Activated naive CD8-positive, alpha-beta T cell (primary cell): ENCODE measurements around the gene BABAM2.
A peak's percentile ranks its signal among the peaks of the same experiment; 100 is the strongest.

Source experiments
- H3K27ac Mint-ChIP-seq: one replicate; pipeline ENCODE4 v1.8.0; 2021; ENCODE audit warnings: mixed read lengths
- H3K27me3 Mint-ChIP-seq: one replicate; pipeline ENCODE4 v1.8.0; 2021; ENCODE audit warnings: mixed read lengths
- H3K36me3 Mint-ChIP-seq: one replicate; pipeline ENCODE4 v1.8.0; 2021; ENCODE audit warnings: mixed read lengths
- H3K4me1 Mint-ChIP-seq: one replicate; pipeline ENCODE4 v1.8.0; 2021; ENCODE audit warnings: low read depth, mixed read lengths
- H3K4me3 Mint-ChIP-seq: one replicate; pipeline ENCODE4 v1.8.0; 2021; ENCODE audit warnings: mild to moderate bottlenecking, mixed read lengths
- H3K9me3 Mint-ChIP-seq: one replicate; pipeline ENCODE4 v1.8.0; 2021; ENCODE audit warnings: low read depth, mixed read lengths

BABAM2 gene

DNA sequence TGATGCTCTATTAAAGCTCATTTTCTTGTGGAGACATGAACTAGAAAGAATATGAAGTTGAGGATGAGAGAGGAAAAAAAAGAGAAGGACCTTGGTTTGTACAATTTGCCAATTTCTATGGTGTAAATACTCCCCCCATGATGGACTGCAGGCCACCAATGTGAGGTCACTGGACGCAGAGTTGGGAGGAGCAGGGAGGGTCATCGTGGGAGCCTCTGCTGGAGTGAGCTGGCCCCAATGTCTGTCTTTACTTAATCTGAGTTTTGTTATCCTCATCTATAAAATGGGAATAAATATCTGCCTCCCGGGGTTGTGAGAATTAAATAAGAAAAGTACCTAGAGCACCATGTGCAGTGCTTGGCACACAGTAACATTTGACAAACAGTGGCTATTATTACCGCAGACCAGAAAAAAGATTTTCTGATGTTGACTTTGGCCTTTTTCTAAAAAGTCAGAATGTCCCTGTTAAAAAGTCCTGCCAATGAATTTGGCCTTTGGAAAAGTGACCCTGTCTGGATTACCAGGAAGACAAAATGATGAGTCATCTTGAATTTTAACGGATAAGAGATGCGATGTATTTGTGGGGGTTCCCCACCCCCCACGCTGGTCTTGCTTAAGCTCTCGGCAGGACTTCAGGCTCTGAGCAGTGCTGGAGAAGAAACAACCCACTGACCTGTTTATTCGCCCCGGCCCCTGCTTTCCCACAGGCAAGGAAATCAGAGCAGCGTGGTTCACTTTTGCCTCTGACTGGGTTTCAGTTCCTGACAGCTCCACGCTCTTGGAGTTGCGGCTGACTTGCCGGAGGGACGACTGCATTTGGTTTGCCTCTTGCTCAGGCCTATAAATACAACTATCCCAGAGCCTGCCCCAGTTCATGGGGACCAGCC is 451.8 kb downstream of the BABAM2 start:
- Mint-ChIP-seq H3K27ac (no peak overlapping the region), H3K27me3 (no peaks in the 10 kb centered on the region), H3K4me1 (peaks cover 5% of the 10 kb centered on the region), H3K9me3 (no peaks in the 10 kb centered on the region), H3K4me3 (no peak overlapping the region), H3K36me3 (no peaks in the 10 kb centered on the region)

DNA sequence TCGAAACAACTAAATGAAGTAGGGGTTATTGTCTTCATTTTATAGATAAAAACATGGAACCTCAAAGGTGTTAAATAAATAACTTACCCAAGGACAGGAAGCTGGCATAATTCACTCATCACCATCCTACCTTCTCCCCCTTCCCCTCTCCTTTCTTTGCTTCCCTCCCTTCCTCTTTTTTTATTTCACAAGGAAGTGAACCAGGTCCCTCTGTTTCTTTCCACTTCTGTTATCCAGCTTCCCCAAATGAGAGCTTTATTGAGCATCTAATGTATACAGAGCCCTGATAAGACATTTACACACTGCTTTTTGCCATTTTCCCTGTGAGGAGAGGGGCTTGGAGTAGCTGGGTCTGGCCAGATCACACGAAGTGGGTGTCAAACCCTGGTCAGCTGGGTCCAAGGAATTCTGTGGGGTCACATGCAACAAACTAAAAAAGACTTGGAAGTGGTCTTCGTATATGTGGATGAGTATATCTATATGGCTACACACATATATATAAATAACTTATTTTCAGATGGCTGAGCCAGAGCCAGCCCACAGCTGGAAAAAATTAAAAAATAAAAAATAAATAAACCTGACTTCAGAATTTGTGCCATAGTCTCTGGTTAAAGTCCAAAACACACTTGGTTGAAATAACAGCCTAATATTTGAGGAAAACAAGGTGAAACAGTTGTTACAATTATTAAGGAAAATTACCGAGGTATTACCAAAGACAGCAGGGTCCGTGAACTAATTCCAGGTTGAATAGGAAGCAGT is 452.8 kb downstream of the BABAM2 start:
- Mint-ChIP-seq H3K27me3 (no peaks in the 10 kb centered on the region), H3K4me3 (no peak overlapping the region), H3K36me3 (no peaks in the 10 kb centered on the region), H3K9me3 (no peaks in the 10 kb centered on the region), H3K4me1 (peaks cover 14% of the 10 kb centered on the region), H3K27ac (no peak overlapping the region)

DNA sequence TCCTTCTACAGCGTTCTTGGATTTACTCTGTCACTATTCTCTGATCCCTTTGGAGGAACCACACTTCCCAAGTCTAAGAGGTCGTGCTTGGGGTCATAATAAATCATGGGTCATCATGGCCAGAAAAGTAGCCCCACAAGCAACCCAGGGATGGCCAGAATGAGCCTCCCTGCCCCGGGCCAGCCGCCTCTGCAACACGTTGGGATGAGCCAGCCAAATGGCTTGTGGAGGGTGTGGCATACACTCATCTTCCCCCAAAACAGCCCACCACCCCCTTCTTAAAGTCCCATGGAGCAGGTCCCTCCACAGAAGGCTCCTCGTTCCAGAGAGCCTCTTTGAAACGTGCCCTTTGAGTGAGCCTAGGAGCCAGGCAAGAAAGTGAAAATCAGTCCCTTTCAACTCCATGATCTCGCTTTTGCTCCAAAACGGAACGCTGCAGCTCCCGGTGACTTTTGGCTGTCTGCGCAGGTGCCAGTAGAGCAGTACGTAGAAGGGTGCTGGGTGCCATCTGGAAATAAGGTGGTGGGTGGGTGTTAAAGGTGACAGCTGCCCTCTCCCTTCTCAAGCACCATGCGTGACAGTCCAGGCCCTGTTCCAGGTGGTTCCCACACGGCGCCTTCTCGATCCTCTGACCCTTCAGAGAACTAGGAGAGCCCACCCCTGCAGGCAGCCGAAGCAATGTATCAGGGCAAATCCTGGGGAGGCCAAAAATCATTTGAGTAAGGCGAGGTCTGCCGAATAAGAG is 453.6 kb downstream of the BABAM2 start:
- Mint-ChIP-seq H3K9me3 (no peaks in the 10 kb centered on the region), H3K4me3 (no peak overlapping the region), H3K27me3 (no peaks in the 10 kb centered on the region), H3K36me3 (no peaks in the 10 kb centered on the region), H3K27ac (no peak overlapping the region), H3K4me1 (peaks cover 22% of the 10 kb centered on the region)

DNA sequence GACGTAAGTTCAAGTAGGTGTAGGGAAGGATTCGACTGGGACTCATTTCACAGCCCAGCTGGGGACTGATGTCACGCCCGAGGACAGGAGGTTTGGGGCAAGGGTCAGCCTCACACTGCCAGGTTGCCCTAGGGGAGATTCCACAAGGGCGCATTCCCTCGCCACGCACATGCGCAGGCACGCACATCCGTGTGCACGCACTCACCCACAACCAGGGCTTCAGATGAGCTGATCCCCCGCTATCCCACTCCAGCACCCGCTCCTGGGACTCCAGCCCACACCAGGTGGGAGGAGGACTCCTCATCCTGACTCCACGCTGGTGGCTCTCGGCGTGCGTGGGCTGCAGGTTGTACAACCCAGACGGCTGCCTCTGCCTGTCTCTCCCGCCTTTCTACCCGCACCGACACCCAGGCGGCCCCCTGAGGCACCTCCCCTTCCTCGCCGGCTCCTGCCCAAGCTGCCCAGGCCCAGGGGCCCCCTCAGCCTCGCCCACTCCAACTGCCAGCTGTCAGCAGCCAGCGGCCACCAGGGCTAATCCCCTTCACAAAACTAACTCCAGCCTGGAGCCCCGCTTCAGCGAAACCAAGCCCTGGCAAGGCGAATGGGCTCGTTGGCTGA is 454.3 kb downstream of the BABAM2 start:
- Mint-ChIP-seq H3K4me1 (peaks cover 24% of the 10 kb centered on the region), H3K27me3 (no peaks in the 10 kb centered on the region), H3K27ac (no peak overlapping the region), H3K4me3 (no peak overlapping the region), H3K36me3 (no peaks in the 10 kb centered on the region), H3K9me3 (no peaks in the 10 kb centered on the region)

DNA sequence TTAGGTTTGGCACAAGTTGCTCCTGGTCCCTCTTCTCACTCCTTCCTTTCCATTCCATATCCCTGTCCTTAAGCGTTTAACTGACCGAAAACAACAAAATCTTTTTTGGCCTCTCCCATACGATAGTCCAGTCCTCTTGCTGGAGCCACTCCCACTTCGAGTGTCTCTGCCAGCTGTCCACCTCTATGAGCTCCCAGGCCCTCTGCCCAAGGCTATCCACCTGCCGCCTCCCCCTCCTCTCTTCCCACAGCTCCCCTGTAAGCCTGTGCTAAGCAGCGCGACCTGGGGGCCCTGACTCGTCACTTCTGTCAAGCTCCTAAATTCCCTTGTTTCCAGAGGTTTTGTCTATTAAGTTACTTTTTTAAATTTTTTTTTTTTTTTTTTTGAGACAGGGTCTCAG is 455.1 kb downstream of the BABAM2 start:
- Mint-ChIP-seq H3K9me3 (no peaks in the 10 kb centered on the region), H3K4me1 (peaks cover 24% of the 10 kb centered on the region), H3K36me3 (no peaks in the 10 kb centered on the region), H3K4me3 (no peak overlapping the region), H3K27ac (no peak overlapping the region), H3K27me3 (no peaks in the 10 kb centered on the region)

DNA sequence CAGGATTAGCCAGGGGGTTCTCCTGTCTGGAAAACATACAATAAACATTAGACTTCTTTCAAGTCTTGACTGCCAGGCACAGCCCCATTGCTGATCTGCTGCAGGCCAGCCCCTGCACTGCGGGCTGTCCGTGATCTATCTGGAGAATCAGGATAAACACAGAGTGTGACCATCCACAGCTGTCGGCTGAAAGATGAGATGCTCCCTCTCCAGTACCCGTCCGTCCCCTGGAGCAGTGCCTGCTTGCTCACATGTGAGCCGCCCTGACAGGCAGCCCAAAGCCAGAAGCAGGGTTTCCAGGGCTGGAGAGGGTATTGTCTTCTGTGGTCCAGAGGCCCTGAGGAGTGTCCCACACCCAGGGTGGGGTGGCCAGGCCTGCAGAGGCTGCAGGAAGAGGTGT is 456.1 kb downstream of the BABAM2 start:
- Mint-ChIP-seq H3K27me3 (no peaks in the 10 kb centered on the region), H3K9me3 (no peaks in the 10 kb centered on the region), H3K36me3 (no peaks in the 10 kb centered on the region), H3K27ac (no peak overlapping the region), H3K4me1 (peaks cover 25% of the 10 kb centered on the region), H3K4me3 (no peak overlapping the region)

DNA sequence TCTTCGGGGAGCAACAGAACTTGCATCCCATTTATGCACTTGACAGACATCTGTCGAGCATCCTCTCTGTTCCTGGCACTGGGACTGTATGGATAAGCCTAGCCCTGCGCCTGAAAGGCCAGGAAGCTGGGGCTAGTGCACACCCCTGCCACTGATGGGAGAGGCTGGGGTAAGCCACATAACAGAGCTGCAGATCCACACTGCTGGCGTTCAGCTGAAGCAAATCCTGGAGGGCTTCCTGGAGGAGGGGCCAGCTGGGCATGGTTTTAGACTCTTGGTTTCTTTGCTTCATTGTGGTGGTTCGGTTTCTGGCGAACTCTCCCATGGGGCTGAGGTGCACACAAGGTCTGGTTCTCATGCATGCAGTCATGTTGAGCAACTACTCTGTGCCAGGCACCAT is 456.7 kb downstream of the BABAM2 start:
- Mint-ChIP-seq H3K9me3 (no peaks in the 10 kb centered on the region), H3K36me3 (no peaks in the 10 kb centered on the region), H3K27ac (peak overlapping the region; percentile 54), H3K4me3 (peak overlapping the region; percentile 53), H3K27me3 (no peaks in the 10 kb centered on the region), H3K4me1 (peaks cover 25% of the 10 kb centered on the region)

DNA sequence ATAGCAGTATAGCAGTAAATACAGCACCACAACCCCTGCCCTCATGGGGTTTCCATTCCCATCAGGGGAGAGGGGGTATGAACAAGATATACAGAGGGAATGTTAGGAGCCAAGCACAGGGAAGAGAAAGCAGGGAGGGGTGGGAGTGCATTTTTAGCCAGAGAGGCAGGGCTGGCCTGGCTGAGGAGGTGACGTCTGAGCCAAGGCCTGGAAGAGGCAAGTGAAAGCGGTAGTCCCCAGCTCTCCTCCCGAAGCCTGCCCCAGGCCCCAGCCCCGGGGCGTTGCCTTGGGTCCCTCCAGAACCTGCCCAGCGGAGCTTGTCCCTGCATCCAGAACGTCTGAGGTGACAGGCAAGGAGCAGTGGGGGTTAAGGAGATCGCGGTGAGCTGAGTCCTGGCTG is 457.1 kb downstream of the BABAM2 start:
- H3K9me3 Mint-ChIP-seq: no peaks in the 10 kb centered on the region
- H3K4me3 Mint-ChIP-seq: peak overlapping the region; percentile 53
- no peaks in the 10 kb centered on the region for H3K27me3 Mint-ChIP-seq
- no peaks in the 10 kb centered on the region for H3K36me3 Mint-ChIP-seq
- peak overlapping the region; percentile 54 for H3K27ac Mint-ChIP-seq
- peaks cover 25% of the 10 kb centered on the region for H3K4me1 Mint-ChIP-seq

DNA sequence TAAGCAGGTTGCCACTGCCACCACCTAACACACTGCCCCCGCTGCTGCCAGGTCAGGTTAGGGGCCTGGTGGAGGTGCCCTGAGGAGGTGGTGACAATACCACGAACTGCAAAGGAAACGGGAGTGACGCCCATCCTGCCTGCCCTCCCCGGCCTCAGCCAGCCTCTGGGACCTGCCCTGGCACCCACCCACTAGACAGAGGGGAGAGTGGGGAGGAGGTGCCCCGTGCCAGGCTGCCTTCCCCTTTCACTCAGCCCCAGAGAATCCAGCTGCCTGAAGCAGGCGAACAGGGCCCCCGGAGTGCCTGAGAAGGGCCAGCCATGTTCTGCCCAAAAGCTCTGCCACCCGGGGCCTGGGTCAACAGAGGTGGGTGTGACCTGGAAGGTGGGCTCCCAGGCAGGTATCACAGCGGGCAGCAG is 457.6 kb downstream of the BABAM2 start:
- peaks cover 25% of the 10 kb centered on the region for H3K4me1 Mint-ChIP-seq

DNA sequence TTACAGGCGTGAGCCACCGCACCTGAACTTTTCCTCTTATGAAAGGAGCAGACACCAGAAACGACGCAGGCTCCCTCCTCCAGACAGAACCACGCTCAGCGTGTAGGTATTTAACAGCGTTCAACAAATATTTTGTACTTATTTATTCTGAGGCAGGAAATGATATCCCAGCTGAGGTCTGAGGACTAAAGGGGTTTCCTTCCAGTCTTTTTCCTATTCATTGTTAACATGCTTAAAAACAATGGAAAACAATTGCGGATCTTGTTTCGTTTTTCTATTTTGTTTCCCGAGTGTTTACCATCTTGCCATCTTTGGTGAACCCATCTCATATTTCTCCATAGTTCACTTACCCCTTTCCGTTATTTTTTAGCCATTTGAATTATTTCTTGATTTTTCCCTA is 458.4 kb downstream of the BABAM2 start:
- Mint-ChIP-seq H3K4me1 (peaks cover 25% of the 10 kb centered on the region), H3K36me3 (no peaks in the 10 kb centered on the region), H3K9me3 (no peaks in the 10 kb centered on the region), H3K27me3 (no peaks in the 10 kb centered on the region), H3K27ac (no peak overlapping the region), H3K4me3 (no peak overlapping the region)

More for the DNA sequence above, 457.6 kb downstream of the BABAM2 start:
- H3K27me3 Mint-ChIP-seq: no peaks in the 10 kb centered on the region
- no peaks in the 10 kb centered on the region for H3K36me3 Mint-ChIP-seq
- no peak overlapping the region for H3K4me3 Mint-ChIP-seq
- no peak overlapping the region for H3K27ac Mint-ChIP-seq
- H3K9me3 Mint-ChIP-seq: no peaks in the 10 kb centered on the region

DNA sequence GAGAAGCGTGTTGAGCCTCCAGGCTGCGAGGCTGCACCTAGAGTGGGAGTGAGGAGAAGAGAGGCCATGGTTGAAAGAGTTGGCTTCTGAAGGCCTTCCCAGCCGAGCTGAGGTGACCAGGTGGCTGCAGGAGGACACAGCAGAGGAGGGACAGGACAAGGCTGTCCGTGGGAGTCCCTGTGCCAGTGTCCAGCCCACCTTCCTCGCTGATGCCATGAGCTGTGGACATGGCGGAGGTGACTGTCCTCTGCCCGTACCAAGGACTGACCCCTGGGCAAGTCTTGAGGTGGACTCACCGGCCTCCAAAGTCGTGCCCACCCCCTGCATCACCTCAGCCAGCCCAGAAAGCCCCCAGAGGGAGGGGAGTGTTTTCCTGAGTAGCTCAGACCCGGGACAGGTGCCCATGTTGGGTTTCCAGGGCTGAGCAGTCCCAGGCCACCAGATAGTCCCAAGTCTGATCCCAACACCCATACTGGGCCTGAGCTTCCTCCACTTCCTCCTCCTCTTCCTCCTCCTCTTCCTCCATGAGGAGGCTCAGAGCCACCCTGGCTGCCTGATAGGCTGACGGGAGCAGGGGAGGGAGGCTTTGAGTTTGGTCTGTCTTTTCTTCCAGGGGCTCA is 459.1 kb downstream of the BABAM2 start:
- Mint-ChIP-seq H3K27me3 (no peaks in the 10 kb centered on the region), H3K9me3 (no peaks in the 10 kb centered on the region), H3K4me3 (no peak overlapping the region), H3K36me3 (no peaks in the 10 kb centered on the region), H3K4me1 (peaks cover 25% of the 10 kb centered on the region), H3K27ac (no peak overlapping the region)

DNA sequence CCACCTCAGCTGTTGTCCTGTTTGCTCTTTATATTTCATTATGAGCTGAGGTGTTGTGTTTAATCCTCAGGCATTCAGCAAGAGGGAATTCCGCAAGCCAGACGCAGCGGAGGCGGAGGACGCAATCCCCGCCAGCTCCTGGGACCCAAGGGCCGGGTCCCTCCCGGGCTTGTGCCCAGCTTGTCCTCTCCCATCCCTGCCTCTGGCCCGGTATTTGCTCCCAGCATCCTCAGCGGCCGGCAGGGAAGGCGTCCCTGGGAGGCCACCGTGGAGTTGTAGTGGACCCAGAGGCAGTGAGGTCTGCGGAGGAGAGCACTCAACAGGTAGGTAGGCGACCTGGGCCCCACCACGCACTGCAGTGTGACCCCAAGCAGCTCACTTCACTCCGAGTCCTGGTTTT is 459.7 kb downstream of the BABAM2 start:
- no peak overlapping the region for H3K4me3 Mint-ChIP-seq
- H3K27me3 Mint-ChIP-seq: no peaks in the 10 kb centered on the region
- no peaks in the 10 kb centered on the region for H3K9me3 Mint-ChIP-seq
- H3K27ac Mint-ChIP-seq: no peak overlapping the region
- H3K4me1 Mint-ChIP-seq: peaks cover 25% of the 10 kb centered on the region
- H3K36me3 Mint-ChIP-seq: no peaks in the 10 kb centered on the region

DNA sequence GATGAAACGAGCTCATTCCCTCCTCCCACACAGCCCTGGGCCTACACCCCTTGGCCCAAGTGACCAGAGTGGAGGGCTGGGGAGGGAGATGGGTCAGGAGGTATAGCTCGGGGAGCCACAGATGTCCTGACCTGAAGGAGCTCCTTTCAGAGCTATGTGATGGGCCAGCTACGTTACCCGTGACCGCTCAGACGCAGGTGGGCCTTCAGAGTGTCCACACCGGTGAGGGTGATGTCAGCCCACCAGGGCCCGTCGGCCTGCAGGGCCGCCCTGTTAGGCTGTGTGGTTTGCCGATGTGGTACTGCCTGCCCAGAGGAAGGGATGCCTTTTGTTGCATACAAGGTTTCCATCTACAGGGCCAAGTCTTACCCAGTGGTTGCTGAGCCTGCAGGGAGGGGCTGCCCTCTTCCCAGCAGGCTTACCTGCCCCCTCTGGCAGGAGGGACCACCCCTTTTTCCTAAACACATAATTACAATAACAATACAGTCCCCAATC is 460.3 kb downstream of the BABAM2 start:
- Mint-ChIP-seq H3K4me1 (peaks cover 25% of the 10 kb centered on the region), H3K4me3 (no peak overlapping the region), H3K9me3 (no peaks in the 10 kb centered on the region), H3K27ac (no peak overlapping the region), H3K27me3 (no peaks in the 10 kb centered on the region), H3K36me3 (no peaks in the 10 kb centered on the region)

DNA sequence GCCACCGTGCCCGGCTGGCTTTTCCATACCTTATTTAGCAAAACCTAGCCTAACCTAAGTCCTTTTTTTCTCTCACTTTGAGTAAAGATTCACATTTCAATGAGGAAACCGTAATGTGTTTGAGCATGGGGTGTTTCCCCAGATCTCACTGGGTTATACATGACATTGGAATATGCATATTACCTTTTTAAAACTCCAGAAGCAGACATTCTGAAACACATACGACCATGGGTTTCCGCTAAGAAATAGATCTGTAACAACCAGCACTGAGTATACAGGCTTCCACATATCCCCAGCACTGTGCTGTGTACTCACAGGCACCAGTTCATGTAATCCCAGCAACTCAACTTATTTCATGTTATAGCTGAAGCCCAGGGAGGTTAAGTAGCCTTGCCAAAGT is 461.1 kb downstream of the BABAM2 start:
- Mint-ChIP-seq H3K4me1 (peaks cover 25% of the 10 kb centered on the region), H3K36me3 (no peaks in the 10 kb centered on the region), H3K4me3 (no peak overlapping the region), H3K27ac (no peak overlapping the region), H3K27me3 (no peaks in the 10 kb centered on the region), H3K9me3 (no peaks in the 10 kb centered on the region)
